Loucy (cell line): ENCODE results near the gene SAMSN1.
A peak's percentile ranks its signal among the peaks of the same experiment; 100 is the strongest.

ENCODE experiments used
- H2AFZ ChIP-seq: fragments of 200-600 bp; sonication (generic); 2 replicates; pipeline ENCODE4 v1.6.0; 2016; ENCODE audit warnings: antibody characterized with exemption, mild to moderate bottlenecking, low read length, moderate library complexity
- H3F3A ChIP-seq: fragments of 200-600 bp; 2 replicates; pipeline ENCODE4 v1.6.0; 2016; ENCODE audit warnings: antibody characterized with exemption, low read depth, mild to moderate bottlenecking
- H3K27me3 ChIP-seq: fragments of 200-600 bp; sonication (generic); 2 replicates; pipeline ENCODE4 v1.6.1; 2014; ENCODE audit warnings: low read length, mild to moderate bottlenecking; ENCODE audit not compliant: insufficient read depth, poor library complexity, severe bottlenecking
- H3K36me3 ChIP-seq: fragments of 200-600 bp; sonication (generic); 2 replicates; pipeline ENCODE4 v1.6.1; 2016; ENCODE audit warnings: low read length; ENCODE audit not compliant: insufficient read depth
- H3K4me1 ChIP-seq: fragments of 200-600 bp; sonication (generic); 2 replicates; pipeline ENCODE4 v1.5.1; 2014; ENCODE audit warnings: low read length, mild to moderate bottlenecking; ENCODE audit not compliant: insufficient read depth, poor library complexity, severe bottlenecking
- H3K4me2 ChIP-seq: fragments of 200-600 bp; sonication (generic); 2 replicates; pipeline ENCODE4 v1.6.0; 2014; ENCODE audit warnings: antibody characterized with exemption, low read length, low read depth, mild to moderate bottlenecking; ENCODE audit not compliant: poor library complexity, severe bottlenecking
- H3K4me3 ChIP-seq: fragments of 200-600 bp; sonication (generic); 2 replicates; pipeline ENCODE4 v1.5.1; 2014; ENCODE audit warnings: low read length, mild to moderate bottlenecking, mixed read lengths; ENCODE audit not compliant: poor library complexity, severe bottlenecking
- H3K79me2 ChIP-seq: fragments of 200-600 bp; sonication (generic); 2 replicates; pipeline ENCODE4 v1.6.1; 2014; ENCODE audit warnings: low read length; ENCODE audit not compliant: insufficient read depth
- H3K9ac ChIP-seq: fragments of 200-600 bp; sonication (generic); 2 replicates; pipeline ENCODE4 v1.6.0; 2014; ENCODE audit warnings: mild to moderate bottlenecking, low read depth, low read length, moderate library complexity; ENCODE audit not compliant: poor library complexity, severe bottlenecking
- H3K9me2 ChIP-seq: fragments of 200-600 bp; sonication (generic); replicated peaks from 2 replicates; pipeline ENCODE4 v1.6.1; 2016; ENCODE audit warnings: low read depth, low read length, mixed read lengths
- H3K9me3 ChIP-seq: fragments of 200-600 bp; sonication (generic); 2 replicates; pipeline ENCODE4 v1.6.1; 2014; ENCODE audit warnings: mild to moderate bottlenecking, antibody characterized with exemption, low read length, low read depth; ENCODE audit not compliant: insufficient read depth
- H4K20me1 ChIP-seq: fragments of 200-600 bp; sonication (generic); 2 replicates; pipeline ENCODE4 v1.6.0; 2014; ENCODE audit warnings: antibody characterized with exemption, low read length, mild to moderate bottlenecking; ENCODE audit not compliant: insufficient read depth, poor library complexity, severe bottlenecking
- EZH2phosphoT487 ChIP-seq: fragments of 200-600 bp; IDR thresholded peaks from 2 replicates; pipeline ENCODE4 v1.6.1; 2018; ENCODE audit warnings: antibody characterized with exemption, mild to moderate bottlenecking, moderate library complexity, borderline replicate concordance
- TF ChIP-seq, protein P1 (sequence below): fragments of 200-600 bp; sonication (generic); conservative IDR thresholded peaks from 2 replicates; pipeline ENCODE4 v1.5.1; 2014; ENCODE audit warnings: mild to moderate bottlenecking, antibody characterized with exemption, low read length

SAMSN1 gene

DNA sequence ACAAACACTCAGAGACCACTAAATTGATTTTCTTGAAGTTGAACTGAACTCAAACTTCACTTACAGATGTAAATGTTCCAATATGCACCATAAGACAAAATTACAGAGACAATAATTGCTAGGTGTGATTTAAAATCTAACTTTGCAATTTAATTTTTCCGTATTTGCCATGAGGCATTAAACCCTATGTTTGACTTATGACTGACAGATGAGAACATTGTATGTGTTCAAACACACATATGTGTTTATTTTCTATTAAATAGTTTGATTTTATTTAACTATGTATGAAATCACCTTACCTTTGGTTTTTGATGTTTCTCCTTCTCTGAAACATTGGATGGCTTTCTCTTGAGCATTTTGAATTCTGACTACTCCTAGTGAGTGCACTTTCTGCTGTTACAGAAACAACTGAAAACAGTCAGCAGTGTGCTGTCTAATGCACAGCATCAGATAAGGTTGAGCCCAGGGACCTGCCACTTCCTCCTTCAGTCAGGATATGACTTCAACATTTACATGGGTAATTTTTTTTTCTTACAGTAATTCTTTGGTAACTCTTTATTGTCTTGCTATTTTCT is at the start of gene SAMSN1:
SAMSN1 (minus strand) TSS at position 410 of the 575 bp plus-strand sequence; CDS start at position 356, 54 bp downstream.
- TF ChIP-seq, protein P1, sequence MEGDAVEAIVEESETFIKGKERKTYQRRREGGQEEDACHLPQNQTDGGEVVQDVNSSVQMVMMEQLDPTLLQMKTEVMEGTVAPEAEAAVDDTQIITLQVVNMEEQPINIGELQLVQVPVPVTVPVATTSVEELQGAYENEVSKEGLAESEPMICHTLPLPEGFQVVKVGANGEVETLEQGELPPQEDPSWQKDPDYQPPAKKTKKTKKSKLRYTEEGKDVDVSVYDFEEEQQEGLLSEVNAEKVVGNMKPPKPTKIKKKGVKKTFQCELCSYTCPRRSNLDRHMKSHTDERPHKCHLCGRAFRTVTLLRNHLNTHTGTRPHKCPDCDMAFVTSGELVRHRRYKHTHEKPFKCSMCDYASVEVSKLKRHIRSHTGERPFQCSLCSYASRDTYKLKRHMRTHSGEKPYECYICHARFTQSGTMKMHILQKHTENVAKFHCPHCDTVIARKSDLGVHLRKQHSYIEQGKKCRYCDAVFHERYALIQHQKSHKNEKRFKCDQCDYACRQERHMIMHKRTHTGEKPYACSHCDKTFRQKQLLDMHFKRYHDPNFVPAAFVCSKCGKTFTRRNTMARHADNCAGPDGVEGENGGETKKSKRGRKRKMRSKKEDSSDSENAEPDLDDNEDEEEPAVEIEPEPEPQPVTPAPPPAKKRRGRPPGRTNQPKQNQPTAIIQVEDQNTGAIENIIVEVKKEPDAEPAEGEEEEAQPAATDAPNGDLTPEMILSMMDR: no peak
- TF ChIP-seq EZH2phosphoT487: no peak
- H3K9ac ChIP-seq: peak within 1 kb of the TSS; percentile 88
- H3K9me3 ChIP-seq: no peaks in the 10 kb centered on the region
- H3K4me1 ChIP-seq: peaks cover 87% of the 10 kb centered on the region
- peaks cover 9% of the 10 kb centered on the region for H4K20me1 ChIP-seq
- H3K36me3 ChIP-seq: no peaks in the 10 kb centered on the region
- no peaks in the 10 kb centered on the region for H3K27me3 ChIP-seq
- peak within 1 kb of the TSS; percentile 90 for H3K4me3 ChIP-seq
- no peaks in the 10 kb centered on the region for H3K9me2 ChIP-seq
- peak within 1 kb of the TSS; percentile 84 for H3K4me2 ChIP-seq
- H3K79me2 ChIP-seq: peaks cover 51% of the 10 kb centered on the region
- 0 out of 2 replicates have a peak, but pooled peaks cover 3% of the 10 kb centered on the region for H3F3A ChIP-seq
- H2AFZ ChIP-seq: peak within 1 kb of the TSS; percentile 49; the same call in 1 of the 2 replicates

DNA sequence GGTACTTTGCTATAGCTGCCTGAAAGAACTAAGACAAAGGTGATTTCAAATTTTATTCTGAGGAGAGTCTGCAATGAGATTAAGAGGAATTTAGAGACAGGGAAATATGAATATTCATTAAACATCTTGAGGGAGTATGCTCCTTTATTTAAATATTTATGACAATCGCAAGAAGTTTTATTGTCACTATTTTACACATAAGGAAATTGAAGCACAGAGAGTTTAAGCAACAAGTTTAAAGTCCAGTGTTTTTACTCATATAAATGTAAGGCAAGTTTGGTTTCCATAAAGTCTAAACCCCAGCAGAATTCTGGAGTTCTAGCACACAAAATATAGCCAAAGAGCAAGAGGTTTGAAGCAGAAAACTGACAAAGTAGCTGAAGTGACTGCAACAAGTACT is 49.3 kb upstream of the SAMSN1 start:
- Histone ChIP-seq H4K20me1 (no peaks in the 10 kb centered on the region), H3K9me2 (no peaks in the 10 kb centered on the region), H3K4me3 (no peak overlapping the region), H3K27me3 (no peaks in the 10 kb centered on the region), H3F3A (no peaks in the 10 kb centered on the region), H3K9me3 (no peaks in the 10 kb centered on the region), H3K36me3 (no peaks in the 10 kb centered on the region), H3K79me2 (no peaks in the 10 kb centered on the region), H3K9ac (no peak overlapping the region), H3K4me1 (peaks cover 10% of the 10 kb centered on the region), H2AFZ (no peak overlapping the region), H3K4me2 (no peak overlapping the region)
- TF ChIP-seq, protein P1: no peak

DNA sequence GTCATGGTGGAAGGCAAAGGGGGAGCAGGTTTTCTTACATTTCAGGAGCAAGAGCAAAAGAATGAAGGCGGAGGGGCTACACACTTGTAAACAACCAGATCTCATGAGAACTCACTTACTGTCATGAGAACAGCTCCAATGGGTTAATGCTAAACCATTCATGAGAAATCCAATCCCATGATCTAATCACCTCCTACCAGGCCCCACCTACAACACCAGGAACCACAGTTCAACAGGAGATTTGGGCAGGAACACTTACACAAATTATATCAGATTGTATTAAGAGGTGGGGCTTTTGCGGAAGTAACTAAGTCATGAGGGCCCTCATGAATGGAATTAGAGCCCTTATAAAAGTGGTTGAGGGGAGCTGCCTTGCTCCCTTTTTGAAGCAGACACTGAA is 48.9 kb upstream of the SAMSN1 start:
- H3K9me3 ChIP-seq: no peaks in the 10 kb centered on the region
- H3K9me2 ChIP-seq: no peaks in the 10 kb centered on the region
- H4K20me1 ChIP-seq: no peaks in the 10 kb centered on the region
- H3K27me3 ChIP-seq: no peaks in the 10 kb centered on the region
- no peak overlapping the region for H3K4me2 ChIP-seq
- no peak overlapping the region for H3K4me3 ChIP-seq
- H3K9ac ChIP-seq: no peak overlapping the region
- H3K4me1 ChIP-seq: peaks cover 10% of the 10 kb centered on the region
- TF ChIP-seq EZH2phosphoT487: no peak
- TF ChIP-seq, protein P1: no peak
- no peaks in the 10 kb centered on the region for H3K36me3 ChIP-seq
- H2AFZ ChIP-seq: no peak overlapping the region
- H3K79me2 ChIP-seq: no peaks in the 10 kb centered on the region
- H3F3A ChIP-seq: no peaks in the 10 kb centered on the region
